Measurements from ENCODE around the gene MGAT3.
A peak's percentile ranks its signal among the peaks of the same experiment; 100 is the strongest.

Gene MGAT3

DNA sequence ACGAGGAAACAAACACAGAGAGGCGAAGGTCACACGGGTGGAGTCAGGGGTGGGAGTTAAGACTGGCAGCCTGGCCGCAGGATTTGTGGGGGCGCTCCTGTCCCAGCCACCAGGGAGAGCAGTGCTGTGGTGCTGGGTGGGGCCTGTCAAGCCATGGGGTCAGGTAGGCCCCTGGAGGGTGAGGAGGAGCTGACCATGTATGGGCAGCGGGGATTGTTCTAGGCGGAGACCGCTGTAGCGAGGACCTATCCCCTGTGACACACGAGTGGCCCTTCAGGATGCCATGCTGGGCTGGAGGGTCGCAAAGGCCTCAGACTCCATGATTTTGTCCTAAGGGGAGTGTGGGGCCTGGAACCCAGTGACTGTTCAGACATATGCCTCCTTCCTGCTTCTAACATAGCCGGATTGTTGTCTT lies 77.3 kb downstream of the MGAT3 start:
- H3K4me3 ChIP-seq (replicated peaks; ENCODE audit: low read depth, low read length) = no peak overlapping the region
- TF ChIP-seq, protein P1, sequence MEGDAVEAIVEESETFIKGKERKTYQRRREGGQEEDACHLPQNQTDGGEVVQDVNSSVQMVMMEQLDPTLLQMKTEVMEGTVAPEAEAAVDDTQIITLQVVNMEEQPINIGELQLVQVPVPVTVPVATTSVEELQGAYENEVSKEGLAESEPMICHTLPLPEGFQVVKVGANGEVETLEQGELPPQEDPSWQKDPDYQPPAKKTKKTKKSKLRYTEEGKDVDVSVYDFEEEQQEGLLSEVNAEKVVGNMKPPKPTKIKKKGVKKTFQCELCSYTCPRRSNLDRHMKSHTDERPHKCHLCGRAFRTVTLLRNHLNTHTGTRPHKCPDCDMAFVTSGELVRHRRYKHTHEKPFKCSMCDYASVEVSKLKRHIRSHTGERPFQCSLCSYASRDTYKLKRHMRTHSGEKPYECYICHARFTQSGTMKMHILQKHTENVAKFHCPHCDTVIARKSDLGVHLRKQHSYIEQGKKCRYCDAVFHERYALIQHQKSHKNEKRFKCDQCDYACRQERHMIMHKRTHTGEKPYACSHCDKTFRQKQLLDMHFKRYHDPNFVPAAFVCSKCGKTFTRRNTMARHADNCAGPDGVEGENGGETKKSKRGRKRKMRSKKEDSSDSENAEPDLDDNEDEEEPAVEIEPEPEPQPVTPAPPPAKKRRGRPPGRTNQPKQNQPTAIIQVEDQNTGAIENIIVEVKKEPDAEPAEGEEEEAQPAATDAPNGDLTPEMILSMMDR (IDR thresholded peaks at IDR 0.05; ENCODE audit: low read depth, low read length, missing control alignments) = no peak
- no peak for DNase-seq (ENCODE audit: extremely low read depth, low read depth)

DNA sequence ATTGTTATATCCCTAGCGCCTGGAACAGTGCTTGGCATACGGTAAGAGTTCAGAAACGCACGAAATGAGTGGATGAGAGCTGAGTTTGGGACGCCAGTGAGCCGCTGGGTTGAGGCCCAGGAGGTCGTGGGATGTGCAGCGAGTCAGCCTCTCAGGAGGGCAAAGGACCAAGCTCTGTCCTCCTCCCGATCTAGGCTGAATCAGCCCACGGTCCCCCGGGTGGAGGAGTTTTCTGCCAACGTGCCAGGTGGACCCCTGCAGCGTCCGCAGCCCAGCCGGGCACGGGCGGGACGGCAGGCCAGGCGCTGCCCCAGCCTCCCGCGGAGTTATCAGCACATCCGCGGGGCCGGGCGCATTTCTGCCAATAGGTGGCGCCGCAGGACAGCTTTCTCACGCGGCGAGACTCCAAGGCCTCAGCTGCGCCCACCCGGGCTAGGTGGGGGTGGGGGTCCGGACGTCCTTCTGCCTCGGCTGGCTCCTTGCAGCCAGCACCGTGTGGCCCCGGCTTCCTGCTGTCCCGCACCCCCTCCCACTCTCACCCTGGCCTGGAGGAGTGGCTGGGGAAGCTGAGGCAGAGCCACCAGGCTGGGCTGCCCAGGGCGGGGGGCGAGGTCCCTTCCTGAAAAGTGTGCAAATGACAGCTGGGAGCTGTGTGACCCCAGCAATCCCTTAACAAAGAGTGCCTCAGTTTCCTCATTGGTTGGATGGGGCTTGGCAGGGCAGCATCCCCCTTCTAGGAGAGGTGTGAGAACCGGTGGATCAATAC lies 78.0 kb downstream of the MGAT3 start:
- DNase-seq (ENCODE audit: extremely low read depth, low read depth) = no peak
- no peak overlapping the region for H3K4me3 ChIP-seq (replicated peaks; ENCODE audit: low read depth, low read length)
- TF ChIP-seq, protein P1 (IDR thresholded peaks at IDR 0.05; ENCODE audit: low read depth, low read length, missing control alignments) = peak; percentile 87

DNA sequence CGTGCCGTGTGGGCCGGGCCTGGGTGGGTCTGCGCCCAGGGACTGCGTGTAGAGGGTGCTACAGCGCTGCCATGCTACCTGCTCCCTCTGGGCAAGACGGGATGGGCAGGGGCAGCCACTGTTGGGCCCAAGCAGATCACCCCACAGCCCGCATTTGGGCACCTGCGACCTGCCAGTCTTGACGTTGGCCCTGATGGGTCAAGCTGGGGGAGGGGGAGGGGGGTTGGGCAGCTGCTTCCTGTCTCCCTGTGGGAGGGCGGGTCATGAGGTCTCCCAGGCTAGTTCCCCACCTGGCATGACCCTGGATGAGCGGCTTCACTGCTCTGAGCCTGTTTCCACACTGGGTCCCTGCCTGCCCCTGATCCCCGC lies 78.5 kb downstream of the MGAT3 start:
- DNase-seq (ENCODE audit: extremely low read depth, low read depth) = no peak
- H3K4me3 ChIP-seq (replicated peaks; ENCODE audit: low read depth, low read length) = no peak overlapping the region
- TF ChIP-seq, protein P1 (IDR thresholded peaks at IDR 0.05; ENCODE audit: low read depth, low read length, missing control alignments) = no peak

DNA sequence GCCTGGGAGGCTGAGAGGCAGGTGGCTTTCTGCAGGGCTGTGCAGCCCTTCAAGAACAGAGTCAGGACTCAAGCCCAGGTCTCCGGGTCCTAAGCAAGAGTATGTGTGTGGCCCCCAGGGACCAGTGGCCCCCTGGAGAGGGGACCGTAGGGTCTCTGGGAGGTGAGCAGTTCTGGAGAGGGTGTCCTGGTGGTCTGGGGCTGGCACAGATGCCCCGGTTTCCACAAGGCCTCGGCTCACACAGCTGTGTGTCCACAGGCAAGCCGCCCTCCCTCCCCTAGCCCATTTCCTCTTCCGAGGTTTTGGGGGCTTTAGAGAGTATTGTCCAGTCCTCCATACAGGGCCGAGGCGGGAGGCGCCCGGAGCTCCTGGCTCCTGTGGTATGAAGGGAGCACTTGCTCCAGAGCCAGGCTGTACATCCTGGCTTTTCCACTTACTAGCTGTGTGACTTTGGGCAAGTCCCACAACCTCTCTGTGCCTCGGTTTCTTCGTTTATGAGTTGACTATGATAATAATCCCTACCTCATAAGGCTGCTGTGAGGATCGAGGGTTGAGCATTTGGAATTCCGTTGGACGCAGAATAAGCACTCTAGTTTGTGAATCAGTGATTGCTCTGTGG lies 79.1 kb downstream of the MGAT3 start:
- DNase-seq (ENCODE audit: extremely low read depth, low read depth) = no peak
- TF ChIP-seq, protein P1 (IDR thresholded peaks at IDR 0.05; ENCODE audit: low read depth, low read length, missing control alignments) = no peak
- no peak overlapping the region for H3K4me3 ChIP-seq (replicated peaks; ENCODE audit: low read depth, low read length)

DNA sequence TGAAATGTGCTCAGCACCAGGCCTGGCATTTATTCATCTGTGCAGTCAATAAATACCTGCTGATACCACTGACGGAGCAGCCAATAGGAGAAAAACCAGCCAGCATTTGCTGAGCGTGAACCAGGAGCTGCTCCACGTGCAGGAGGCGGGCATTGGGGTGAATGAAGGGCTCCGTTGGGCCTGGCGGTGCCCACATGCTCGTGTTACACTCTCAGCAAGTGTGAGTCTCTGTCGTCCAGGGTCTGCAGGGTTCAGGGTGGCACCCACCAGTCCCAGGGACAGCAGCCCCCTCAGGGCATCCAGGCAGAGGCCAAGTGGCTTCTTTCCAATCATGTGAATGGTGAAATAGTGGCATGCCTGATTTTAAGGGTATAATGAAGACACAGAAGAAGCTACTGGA lies 79.9 kb downstream of the MGAT3 start:
- no peak overlapping the region for H3K4me3 ChIP-seq (replicated peaks; ENCODE audit: low read depth, low read length)
- TF ChIP-seq, protein P1 (IDR thresholded peaks at IDR 0.05; ENCODE audit: low read depth, low read length, missing control alignments) = no peak
- DNase-seq (ENCODE audit: extremely low read depth, low read depth) = no peak

DNA sequence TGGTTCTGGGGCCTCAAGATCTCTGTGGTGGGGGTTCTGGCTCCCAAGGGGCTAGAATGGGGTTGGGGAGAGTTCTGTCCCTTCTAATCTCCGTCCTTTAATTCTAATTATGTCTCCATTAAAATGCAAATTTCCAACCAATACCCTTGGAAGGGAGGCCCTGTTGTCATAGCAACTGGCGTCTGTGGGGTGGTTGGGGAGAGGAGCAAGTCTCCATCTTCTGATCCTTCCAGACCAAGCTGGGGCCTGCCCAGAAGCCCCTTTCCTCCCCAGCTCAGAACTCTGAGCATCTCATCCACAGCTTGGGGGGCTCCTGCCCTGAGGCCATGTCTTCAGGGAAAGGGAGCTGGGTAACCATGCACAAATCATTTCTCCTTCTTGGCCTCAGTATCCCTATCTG lies 81.2 kb downstream of the MGAT3 start:
- H3K4me3 ChIP-seq (replicated peaks; ENCODE audit: low read depth, low read length) = no peak overlapping the region
- TF ChIP-seq, protein P1 (IDR thresholded peaks at IDR 0.05; ENCODE audit: low read depth, low read length, missing control alignments) = no peak
- DNase-seq (ENCODE audit: extremely low read depth, low read depth) = no peak

All from HFF-Myc (cell line).